Osteocyte (in vitro differentiated cells): Measurements from ENCODE around the gene CARD14. TPM values are rescaled to one million over a fixed set of nuclear protein-coding genes. Genes with fewer than 3 reads are reported as not detected.
A peak's percentile ranks its signal among the peaks of the same experiment; 100 is the strongest.
"Not testable (repeated sequence)": the region's sequence is repeated elsewhere in the genome, so short reads cannot be mapped to it uniquely, and the experiment has no call there.

ENCODE experiments used
- DNase-seq: peaks from one replicate; pipeline ENCODE4 v3.0.0; 2021; ENCODE audit warnings: mixed read lengths; ENCODE audit not compliant: unreplicated experiment; ENCODE audit errors: extremely low spot score
- H3K27ac Mint-ChIP-seq: one replicate; pipeline ENCODE4 v1.8.0; 2021; ENCODE audit warnings: mild to moderate bottlenecking, mixed read lengths; ENCODE audit not compliant: unreplicated experiment
- H3K27me3 Mint-ChIP-seq: one replicate; pipeline ENCODE4 v1.8.0; 2021; ENCODE audit warnings: mixed read lengths; ENCODE audit not compliant: unreplicated experiment
- H3K36me3 Mint-ChIP-seq: one replicate; pipeline ENCODE4 v1.8.0; 2021; ENCODE audit warnings: mixed read lengths; ENCODE audit not compliant: unreplicated experiment
- H3K4me1 Mint-ChIP-seq: one replicate; pipeline ENCODE4 v1.8.0; 2021; ENCODE audit warnings: mixed read lengths; ENCODE audit not compliant: unreplicated experiment
- H3K4me3 Mint-ChIP-seq: one replicate; pipeline ENCODE4 v1.8.0; 2021; ENCODE audit warnings: mild to moderate bottlenecking, moderate library complexity, mixed read lengths; ENCODE audit not compliant: unreplicated experiment
- H3K9me3 Mint-ChIP-seq: one replicate; pipeline ENCODE4 v1.8.0; 2021; ENCODE audit warnings: mixed read lengths; ENCODE audit not compliant: unreplicated experiment
- CTCF ChIP-seq: fragments of 200-600 bp; sonication (generic); IDR thresholded peaks from 2 replicates; pipeline ENCODE4 v1.5.0; 2021; ENCODE audit warnings: antibody characterized with exemption, mild to moderate bottlenecking, moderate library complexity
- total RNA-seq: library from RNA; stranded (reverse); gene quantifications from 2 replicates; pipeline ENCODE4 v1.2.1, GENCODE V29; 2021

The CARD14 gene
- total RNA-seq, 1 donor from 2014 or later, result 0.16 TPM

DNA sequence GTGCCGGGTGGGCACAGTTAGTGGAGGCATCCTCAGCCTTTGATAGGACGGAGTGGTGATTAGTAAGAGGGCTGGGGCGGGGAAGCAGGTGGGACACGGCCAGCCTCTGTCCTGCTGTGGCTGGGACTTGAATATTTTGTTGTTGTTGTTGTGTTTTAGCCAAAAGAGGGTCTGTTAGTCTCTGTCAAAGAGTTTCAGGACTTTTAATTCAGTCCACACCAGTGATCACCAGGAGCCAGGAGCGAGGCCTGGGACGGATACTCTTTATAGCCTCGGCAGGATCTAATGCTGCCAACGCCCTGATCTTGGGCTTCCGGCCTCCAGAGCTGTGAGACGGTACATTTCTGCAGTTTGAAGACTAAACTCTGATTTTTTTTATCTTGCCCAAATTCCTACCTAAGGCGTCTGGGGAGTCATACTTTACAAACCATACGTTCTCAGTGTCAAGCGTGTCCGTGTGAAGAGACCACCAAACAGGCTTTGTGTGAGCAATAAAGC, 87.9 kb downstream of the CARD14 start:
- no peaks in the 10 kb centered on the region for H3K36me3 Mint-ChIP-seq
- H3K27me3 Mint-ChIP-seq, result no peaks in the 10 kb centered on the region
- no peak overlapping the region for H3K27ac Mint-ChIP-seq

GRCh38 chr17:80258296-80258695, 88.5 kb downstream of the CARD14 start:
- not testable (repeated sequence) for H3K36me3 Mint-ChIP-seq, H3K27me3 Mint-ChIP-seq, H3K9me3 Mint-ChIP-seq, H3K27ac Mint-ChIP-seq, DNase-seq
- peaks cover 39% of the 10 kb centered on the region for H3K4me1 Mint-ChIP-seq
- peak overlapping the region; percentile 16 for H3K4me3 Mint-ChIP-seq

More for the DNA sequence above, 87.9 kb downstream of the CARD14 start:
- Mint-ChIP-seq H3K4me3 (no peak overlapping the region), H3K9me3 (no peaks in the 10 kb centered on the region), H3K4me1 (peaks cover 35% of the 10 kb centered on the region)
- DNase-seq, result no peak
- no peak for TF ChIP-seq CTCF

Other genes with a start within 250 kb of the CARD14 start
- gene TBC1D16, start 134.2 kb upstream of the CARD14 start, total RNA-seq, result 45.2 and 45.9 TPM in 2 replicates
- gene CCDC40, start 133.4 kb upstream of the CARD14 start, total RNA-seq, result 9.5 and 10.5 TPM in 2 replicates
- 64.7 and 68.7 TPM in 2 replicates for gene GAA, start 68.4 kb upstream of the CARD14 start, total RNA-seq
- gene EIF4A3, start 22.9 kb upstream of the CARD14 start, total RNA-seq, result 85.7 and 86.6 TPM in 2 replicates
- gene SGSH, start 50.3 kb downstream of the CARD14 start, total RNA-seq, result 67.2 and 71.0 TPM in 2 replicates
- gene SLC26A11, start 50.4 kb downstream of the CARD14 start, total RNA-seq, result 30.1 and 34.7 TPM in 2 replicates
- 106 and 131 TPM in 2 replicates for gene RNF213, start 90.8 kb downstream of the CARD14 start, total RNA-seq
- gene ENDOV, start 245.1 kb downstream of the CARD14 start, total RNA-seq, result 33.2 and 39.1 TPM in 2 replicates